Measurements from ENCODE around the gene CES4A. TPM values are rescaled to one million over a fixed set of nuclear protein-coding genes. Genes with fewer than 3 reads are reported as not detected.

The CES4A gene
- total and polyA plus RNA-seq, 9 of the 15 experiments (the other 6 are each of a cell fraction or from before 2014, with no cell fraction given), result 0.09 to 0.13 (median 0.11) TPM; not detected in 6

DNA sequence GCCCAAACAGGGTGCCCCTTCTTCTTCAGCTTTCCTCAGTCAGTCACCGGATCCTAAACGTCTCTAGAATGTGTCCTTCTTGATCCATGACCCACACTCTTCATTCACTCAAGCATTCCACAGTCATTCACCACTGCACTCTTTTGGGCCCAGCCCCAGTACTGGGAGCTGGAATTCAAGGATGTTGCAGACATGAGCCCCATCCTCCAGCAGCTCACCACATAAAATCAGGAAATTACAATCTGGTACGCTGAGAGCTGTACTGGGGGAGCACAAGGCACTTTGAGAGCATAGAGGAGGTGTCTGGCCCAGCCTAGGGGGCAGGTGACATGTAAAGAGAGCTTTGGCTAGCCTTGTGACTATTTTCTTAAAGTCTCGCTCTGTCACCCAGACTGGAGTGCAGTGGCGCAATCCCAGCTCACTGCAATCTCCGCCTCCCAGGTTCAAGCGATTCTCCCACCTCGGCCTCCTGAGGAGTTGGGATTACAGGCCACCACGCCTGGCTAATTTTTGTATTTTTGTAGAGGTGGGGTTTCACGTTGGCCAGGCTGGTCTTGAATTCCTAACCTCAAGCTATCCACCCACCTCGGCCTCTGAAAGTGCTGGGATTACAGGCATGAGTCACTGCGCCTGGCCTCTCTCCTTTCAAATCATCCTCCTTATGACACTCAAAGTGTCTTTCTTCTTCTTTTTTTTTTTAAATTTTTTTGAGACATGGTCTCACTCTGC lies 18.7 kb downstream of the CES4A start:
- FAIRE-seq (no peak), ATAC-seq (no peak; the same call in 1 of the 3 replicates), DNase-seq (ENCODE audit: extremely low read depth in 1 of 4, low spot score in 3 of 4) (no peak)
- BruUV-seq (replicated peaks), result no TSS peak
- H4K20me1 ChIP-seq (replicated peaks; ENCODE audit: control insufficient read depth, insufficient read depth, low read length), result no peaks in the 10 kb centered on the region; the same call in 1 of the 2 replicates
- no peak overlapping the region for H3K4me3 ChIP-seq
- CTCF ChIA-PET (ENCODE audit: low intra/inter-chr PET ratio), result no interaction called here
- no peaks in the 10 kb centered on the region for H3K9me3 ChIP-seq (replicated peaks; ENCODE audit: control insufficient read depth, insufficient read depth, low read depth, low read length)
- H3K9ac ChIP-seq (ENCODE audit: insufficient read depth in 1 of 2, low read depth in 2 of 2, low read length in 2 of 2), result no peak overlapping the region
- H3K4me1 ChIP-seq (replicated peaks in 1 of 2; ENCODE audit: control insufficient read depth in 2 of 2, insufficient read depth in 2 of 2, low read length in 2 of 2), result no peaks in the 10 kb centered on the region; a peak in 1 of 5 replicates
- no peaks in the 10 kb centered on the region for H3K9me1 ChIP-seq (ENCODE audit: control insufficient read depth, insufficient read depth, low read length)
- no peak overlapping the region for H2AFZ ChIP-seq (ENCODE audit: low read depth, low read length)
- H3K36me3 ChIP-seq (ENCODE audit: control insufficient read depth, insufficient read depth, low read length), result no peaks in the 10 kb centered on the region
- intact Hi-C loops (cut with micrococcal nuclease), result no loop called here
- no peak overlapping the region for H3K27ac ChIP-seq (ENCODE audit: extremely low read depth, low read depth, low read length)
- H3K79me2 ChIP-seq (ENCODE audit: control insufficient read depth, insufficient read depth, low read length), result no peaks in the 10 kb centered on the region
- in situ Hi-C loops (cut with MboI), result no loop called here
- H3K27me3 ChIP-seq (ENCODE audit: control insufficient read depth in 2 of 2, insufficient read depth in 2 of 2, low read length in 2 of 2), result peaks cover 4 to 35% of the 10 kb centered on the region in 2 experiments; a peak in 4 of 5 replicates
- WGBS (ENCODE audit: insufficient coverage, low coverage, missing lambda C conversion rate), result 25% methylated on average over 12 of the region's 12 CpGs
- POLR2A ChIA-PET, result interaction anchor here (0.5 to 1.7 kb wide), 7 partner anchors 9 to 662 kb away, joined by 3 to 6 read pairs (median 4); no protein-coding TSS in a partner anchor
- H3K4me2 ChIP-seq (ENCODE audit: insufficient read depth, low read length), result no peak overlapping the region
- TF ChIP-seq, protein P1, sequence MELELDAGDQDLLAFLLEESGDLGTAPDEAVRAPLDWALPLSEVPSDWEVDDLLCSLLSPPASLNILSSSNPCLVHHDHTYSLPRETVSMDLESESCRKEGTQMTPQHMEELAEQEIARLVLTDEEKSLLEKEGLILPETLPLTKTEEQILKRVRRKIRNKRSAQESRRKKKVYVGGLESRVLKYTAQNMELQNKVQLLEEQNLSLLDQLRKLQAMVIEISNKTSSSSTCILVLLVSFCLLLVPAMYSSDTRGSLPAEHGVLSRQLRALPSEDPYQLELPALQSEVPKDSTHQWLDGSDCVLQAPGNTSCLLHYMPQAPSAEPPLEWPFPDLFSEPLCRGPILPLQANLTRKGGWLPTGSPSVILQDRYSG (tag; conservative IDR thresholded peaks at IDR 0.05; ENCODE audit: low read depth), result no peak
- TF ChIP-seq, protein P2, sequence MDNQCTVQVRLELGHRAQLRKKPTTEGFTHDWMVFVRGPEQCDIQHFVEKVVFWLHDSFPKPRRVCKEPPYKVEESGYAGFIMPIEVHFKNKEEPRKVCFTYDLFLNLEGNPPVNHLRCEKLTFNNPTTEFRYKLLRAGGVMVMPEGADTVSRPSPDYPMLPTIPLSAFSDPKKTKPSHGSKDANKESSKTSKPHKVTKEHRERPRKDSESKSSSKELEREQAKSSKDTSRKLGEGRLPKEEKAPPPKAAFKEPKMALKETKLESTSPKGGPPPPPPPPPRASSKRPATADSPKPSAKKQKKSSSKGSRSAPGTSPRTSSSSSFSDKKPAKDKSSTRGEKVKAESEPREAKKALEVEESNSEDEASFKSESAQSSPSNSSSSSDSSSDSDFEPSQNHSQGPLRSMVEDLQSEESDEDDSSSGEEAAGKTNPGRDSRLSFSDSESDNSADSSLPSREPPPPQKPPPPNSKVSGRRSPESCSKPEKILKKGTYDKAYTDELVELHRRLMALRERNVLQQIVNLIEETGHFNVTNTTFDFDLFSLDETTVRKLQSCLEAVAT (IDR thresholded peaks at IDR 0.05), result peak in 1 of 2 experiments; percentile 11; a peak in 1 of 4 replicates
- TF ChIP-seq, protein P3, sequence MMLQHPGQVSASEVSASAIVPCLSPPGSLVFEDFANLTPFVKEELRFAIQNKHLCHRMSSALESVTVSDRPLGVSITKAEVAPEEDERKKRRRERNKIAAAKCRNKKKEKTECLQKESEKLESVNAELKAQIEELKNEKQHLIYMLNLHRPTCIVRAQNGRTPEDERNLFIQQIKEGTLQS (IDR thresholded peaks at IDR 0.05), result peak; percentile 55
- TF ChIP-seq, protein P3 (CRISPR knock-in tag; conservative IDR thresholded peaks at IDR 0.05), result no peak
- TF ChIP-seq FOSL1 (tag; conservative IDR thresholded peaks at IDR 0.05), result peak; percentile 41
- TF ChIP-seq TAL1 (IDR thresholded peaks at IDR 0.05), result no peak
- no peak for TF ChIP-seq HMG20A (CRISPR knock-in tag; conservative IDR thresholded peaks at IDR 0.05)
- no peak for TF ChIP-seq CEBPG (CRISPR knock-in tag; IDR thresholded peaks at IDR 0.05)
- 0 out of 4 replicates have a peak, but pooled peaks of 1 of the 2 experiments have one; percentile 20 for TF ChIP-seq CEBPG (tag; conservative IDR thresholded peaks at IDR 0.05 in 1 of 2, IDR thresholded peaks at IDR 0.05 in 1 of 2)
- peak; percentile 23; the same call in 1 of the 2 replicates for TF ChIP-seq JUND (IDR thresholded peaks at IDR 0.05; ENCODE audit: borderline replicate concordance, low read depth, low read length)
- peak; percentile 12; the same call in 1 of the 3 replicates for TF ChIP-seq JUND (tag; IDR thresholded peaks at IDR 0.05; ENCODE audit: borderline replicate concordance, low read depth, low read length)
- TF ChIP-seq, protein P4, sequence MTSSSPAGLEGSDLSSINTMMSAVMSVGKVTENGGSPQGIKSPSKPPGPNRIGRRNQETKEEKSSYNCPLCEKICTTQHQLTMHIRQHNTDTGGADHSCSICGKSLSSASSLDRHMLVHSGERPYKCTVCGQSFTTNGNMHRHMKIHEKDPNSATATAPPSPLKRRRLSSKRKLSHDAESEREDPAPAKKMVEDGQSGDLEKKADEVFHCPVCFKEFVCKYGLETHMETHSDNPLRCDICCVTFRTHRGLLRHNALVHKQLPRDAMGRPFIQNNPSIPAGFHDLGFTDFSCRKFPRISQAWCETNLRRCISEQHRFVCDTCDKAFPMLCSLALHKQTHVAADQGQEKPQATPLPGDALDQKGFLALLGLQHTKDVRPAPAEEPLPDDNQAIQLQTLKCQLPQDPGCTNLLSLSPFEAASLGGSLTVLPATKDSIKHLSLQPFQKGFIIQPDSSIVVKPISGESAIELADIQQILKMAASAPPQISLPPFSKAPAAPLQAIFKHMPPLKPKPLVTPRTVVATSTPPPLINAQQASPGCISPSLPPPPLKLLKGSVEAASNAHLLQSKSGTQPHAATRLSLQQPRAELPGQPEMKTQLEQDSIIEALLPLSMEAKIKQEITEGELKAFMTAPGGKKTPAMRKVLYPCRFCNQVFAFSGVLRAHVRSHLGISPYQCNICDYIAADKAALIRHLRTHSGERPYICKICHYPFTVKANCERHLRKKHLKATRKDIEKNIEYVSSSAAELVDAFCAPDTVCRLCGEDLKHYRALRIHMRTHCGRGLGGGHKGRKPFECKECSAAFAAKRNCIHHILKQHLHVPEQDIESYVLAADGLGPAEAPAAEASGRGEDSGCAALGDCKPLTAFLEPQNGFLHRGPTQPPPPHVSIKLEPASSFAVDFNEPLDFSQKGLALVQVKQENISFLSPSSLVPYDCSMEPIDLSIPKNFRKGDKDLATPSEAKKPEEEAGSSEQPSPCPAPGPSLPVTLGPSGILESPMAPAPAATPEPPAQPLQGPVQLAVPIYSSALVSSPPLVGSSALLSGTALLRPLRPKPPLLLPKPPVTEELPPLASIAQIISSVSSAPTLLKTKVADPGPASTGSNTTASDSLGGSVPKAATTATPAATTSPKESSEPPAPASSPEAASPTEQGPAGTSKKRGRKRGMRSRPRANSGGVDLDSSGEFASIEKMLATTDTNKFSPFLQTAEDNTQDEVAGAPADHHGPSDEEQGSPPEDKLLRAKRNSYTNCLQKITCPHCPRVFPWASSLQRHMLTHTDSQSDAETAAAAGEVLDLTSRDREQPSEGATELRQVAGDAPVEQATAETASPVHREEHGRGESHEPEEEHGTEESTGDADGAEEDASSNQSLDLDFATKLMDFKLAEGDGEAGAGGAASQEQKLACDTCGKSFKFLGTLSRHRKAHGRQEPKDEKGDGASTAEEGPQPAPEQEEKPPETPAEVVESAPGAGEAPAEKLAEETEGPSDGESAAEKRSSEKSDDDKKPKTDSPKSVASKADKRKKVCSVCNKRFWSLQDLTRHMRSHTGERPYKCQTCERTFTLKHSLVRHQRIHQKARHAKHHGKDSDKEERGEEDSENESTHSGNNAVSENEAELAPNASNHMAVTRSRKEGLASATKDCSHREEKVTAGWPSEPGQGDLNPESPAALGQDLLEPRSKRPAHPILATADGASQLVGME (CRISPR knock-in tag; IDR thresholded peaks at IDR 0.05), result no peak

Measured in K562 (cell line).